NCI-H187 treated with DMSO at 0.1 percent for 48 hours (cell line): ENCODE results near the gene UBAP2L.

Experiments
- DNase-seq: peaks from one replicate; lab custom pipeline; 2025; lab: John Stamatoyannopoulos, UW

Gene UBAP2L, protein sequence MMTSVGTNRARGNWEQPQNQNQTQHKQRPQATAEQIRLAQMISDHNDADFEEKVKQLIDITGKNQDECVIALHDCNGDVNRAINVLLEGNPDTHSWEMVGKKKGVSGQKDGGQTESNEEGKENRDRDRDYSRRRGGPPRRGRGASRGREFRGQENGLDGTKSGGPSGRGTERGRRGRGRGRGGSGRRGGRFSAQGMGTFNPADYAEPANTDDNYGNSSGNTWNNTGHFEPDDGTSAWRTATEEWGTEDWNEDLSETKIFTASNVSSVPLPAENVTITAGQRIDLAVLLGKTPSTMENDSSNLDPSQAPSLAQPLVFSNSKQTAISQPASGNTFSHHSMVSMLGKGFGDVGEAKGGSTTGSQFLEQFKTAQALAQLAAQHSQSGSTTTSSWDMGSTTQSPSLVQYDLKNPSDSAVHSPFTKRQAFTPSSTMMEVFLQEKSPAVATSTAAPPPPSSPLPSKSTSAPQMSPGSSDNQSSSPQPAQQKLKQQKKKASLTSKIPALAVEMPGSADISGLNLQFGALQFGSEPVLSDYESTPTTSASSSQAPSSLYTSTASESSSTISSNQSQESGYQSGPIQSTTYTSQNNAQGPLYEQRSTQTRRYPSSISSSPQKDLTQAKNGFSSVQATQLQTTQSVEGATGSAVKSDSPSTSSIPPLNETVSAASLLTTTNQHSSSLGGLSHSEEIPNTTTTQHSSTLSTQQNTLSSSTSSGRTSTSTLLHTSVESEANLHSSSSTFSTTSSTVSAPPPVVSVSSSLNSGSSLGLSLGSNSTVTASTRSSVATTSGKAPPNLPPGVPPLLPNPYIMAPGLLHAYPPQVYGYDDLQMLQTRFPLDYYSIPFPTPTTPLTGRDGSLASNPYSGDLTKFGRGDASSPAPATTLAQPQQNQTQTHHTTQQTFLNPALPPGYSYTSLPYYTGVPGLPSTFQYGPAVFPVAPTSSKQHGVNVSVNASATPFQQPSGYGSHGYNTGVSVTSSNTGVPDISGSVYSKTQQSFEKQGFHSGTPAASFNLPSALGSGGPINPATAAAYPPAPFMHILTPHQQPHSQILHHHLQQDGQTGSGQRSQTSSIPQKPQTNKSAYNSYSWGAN

GRCh38 chr1:154220071-154220969, at the start of gene UBAP2L:
TSS of gene UBAP2L (plus strand) at chr1:154220955. CDS start at chr1:154225124, 4,169 bp downstream.
- peak; percentile 100 for DNase-seq

DNA sequence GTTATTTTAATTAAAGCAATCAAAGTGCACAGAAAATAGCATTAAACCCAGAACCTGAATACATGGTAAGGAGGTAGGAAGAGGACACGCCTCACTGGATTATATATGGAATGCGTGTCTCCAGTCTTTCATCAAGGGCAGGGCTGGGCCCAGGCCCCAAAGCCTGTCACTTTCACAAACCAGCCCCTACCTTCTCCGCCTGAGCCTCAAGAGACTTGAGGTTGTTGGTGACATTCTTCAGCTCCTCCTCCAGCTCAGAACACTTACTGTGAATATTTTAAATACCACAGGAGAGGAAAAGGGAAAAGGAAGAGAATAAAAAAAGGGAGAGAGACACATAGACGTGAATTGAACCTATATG, 49.6 kb upstream of the UBAP2L start:
- no peak for DNase-seq

DNA sequence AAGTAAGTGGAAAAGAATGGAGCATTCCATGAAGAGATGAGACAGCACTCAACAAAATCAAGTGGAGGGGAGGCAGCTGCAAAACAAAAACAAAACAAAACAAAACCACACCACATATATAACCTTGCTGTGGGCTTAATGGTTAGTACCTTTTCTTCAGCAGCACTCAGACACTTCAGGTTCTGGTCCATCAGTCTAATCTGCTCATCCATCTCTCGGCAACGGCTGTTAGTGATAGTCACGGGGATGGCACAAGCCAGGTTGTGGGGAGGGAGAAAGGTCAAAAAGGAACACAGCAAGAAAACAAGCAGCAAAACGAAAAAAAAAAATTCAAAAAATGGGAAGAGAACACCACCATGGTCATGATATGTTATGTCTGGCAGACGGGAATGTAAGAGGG, 48.9 kb upstream of the UBAP2L start:
- no peak for DNase-seq

GRCh38 chr1:154174654-154175053, 46.1 kb upstream of the UBAP2L start:
- DNase-seq = no peak

DNA sequence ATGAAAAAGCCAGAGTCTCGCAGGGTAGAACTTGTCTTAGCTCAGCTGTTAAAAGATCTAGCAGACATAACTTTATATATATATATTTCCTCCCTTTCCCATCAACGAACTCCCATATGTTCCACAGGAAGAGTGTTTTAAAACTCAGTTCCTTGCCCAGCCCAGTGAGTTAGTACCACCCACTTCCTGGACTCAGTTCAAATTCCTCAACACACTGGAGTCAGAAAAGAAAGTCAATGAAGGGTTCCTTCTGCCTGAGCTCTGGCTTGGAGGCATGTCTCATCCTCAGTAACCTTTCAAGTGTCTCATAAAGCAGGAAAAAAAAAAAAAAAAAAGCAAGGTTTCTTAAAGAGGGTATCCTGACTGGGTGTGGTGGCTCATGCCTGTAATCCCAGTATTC, 44.4 kb upstream of the UBAP2L start:
- no peak for DNase-seq

- no peak for DNase-seq
Measured at GRCh38 chr1:154178013-154178412, 42.7 kb upstream of the UBAP2L start.

- no peak for DNase-seq
Measured at GRCh38 chr1:154178911-154179811, 41.6 kb upstream of the UBAP2L start.

DNA sequence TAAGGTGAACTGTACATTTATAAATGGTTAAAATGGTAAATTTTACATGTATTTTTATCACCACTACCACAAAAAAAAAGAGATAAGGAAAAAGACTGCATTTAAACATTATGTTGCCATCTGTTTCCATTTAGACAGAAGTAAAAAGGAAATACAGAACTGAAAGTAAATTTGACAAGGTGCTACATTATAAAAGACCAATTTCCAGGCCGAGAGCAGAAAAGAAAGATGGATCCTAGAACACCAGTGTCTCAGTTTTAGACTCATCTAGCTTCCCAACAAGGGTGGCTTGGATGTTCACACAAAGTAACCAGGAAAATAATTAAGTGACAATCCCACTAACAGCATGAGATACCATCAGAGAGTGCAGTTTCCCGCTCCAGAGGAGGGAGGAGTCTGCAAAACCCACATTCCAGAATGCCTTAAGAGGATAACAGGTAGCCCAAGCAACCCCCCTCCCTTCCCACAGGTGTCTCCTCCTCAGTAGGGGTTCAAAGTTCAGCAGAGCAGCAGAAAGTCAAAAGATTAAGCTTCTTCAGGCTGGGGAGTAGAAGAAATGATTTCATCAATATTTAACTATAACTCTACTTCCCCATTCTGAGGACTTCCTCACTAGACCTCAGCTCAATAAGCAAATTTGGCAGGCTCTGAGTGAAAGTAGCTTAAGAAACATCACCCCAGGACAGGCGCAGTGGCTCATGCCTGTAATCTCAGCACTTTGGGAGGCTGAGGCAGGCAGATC, 40.6 kb upstream of the UBAP2L start:
- no peak for DNase-seq

GRCh38 chr1:154181944-154182343, 38.8 kb upstream of the UBAP2L start:
- DNase-seq = no peak

DNA sequence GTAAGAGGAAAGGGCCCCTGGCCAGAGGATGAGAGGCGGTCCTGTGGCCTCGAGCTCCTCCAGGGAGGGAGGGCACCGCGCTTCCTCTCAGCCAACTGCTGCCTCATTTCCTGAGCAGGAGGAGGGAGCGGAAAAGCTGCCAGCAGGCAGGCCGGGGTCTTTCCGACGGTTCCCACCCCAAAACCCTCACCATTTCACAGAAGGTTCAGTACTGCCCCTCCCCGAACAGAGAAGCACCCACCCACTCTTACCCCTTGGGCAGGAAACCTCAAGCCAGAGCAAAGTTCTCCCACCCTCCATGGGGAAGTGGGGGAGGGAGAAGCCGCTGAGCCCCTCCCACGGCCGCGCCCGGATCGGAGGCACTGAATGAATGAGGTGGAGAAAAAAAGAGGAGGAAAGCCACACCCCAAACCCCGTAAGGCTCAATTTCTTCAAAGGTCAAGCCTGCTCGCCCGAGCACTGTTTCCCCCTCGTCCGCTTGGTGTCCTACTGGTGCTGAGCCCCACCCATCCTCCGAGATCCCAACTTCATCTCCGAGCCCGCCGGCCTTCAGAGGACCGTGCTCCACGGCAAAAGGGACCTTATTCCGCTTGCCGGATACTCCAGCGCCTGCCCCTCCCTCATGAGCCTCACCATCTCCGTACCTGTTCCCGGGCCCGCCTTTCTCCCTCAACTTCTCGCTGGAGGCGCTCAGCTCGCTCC, 38.3 kb upstream of the UBAP2L start:
- DNase-seq = no peak

GRCh38 chr1:154183046-154183915, 37.5 kb upstream of the UBAP2L start:
- peak; percentile 99 for DNase-seq

- no peak for DNase-seq
Measured at GRCh38 chr1:154186177-154186576, 34.6 kb upstream of the UBAP2L start.

DNA sequence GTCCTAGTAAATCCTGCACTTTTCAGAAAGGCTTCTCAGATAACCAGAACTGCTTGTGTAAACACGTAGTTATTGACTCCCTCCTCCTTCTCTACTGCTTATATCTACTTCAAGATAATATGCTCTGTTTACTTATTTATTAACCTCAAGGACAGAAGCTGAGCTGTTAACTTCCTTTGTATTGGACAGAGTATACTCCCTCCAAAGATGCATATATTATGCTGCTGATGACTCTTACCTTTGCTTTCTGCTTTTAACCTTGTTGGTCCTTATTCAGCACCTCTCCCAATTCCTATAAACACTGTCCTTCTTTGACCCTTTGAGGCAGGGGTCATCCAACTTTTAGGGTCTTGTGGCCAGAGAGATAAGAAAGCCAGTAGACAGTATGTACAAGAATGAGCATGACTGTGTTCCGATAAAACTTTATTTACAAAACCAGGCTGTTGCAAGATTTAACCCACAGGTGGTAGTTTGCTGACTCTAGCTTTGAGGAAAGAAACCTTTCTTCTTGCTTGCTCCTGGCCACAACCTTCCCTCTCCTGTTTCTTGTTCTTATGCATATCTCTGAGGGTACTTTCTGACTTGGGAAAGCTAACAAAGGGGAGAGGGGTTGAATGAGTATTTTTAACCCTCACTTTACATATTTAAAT, 33.8 kb upstream of the UBAP2L start:
- DNase-seq = no peak

- DNase-seq = no peak
Measured at GRCh38 chr1:154190550-154190949, 30.2 kb upstream of the UBAP2L start.

GRCh38 chr1:154191990-154192461, 28.7 kb upstream of the UBAP2L start, which contains the start of gene TPM3:
TSS of gene TPM3 (minus strand) at chr1:154192100. CDS start at chr1:154192018, 82 bp downstream.
- no peak for DNase-seq

GRCh38 chr1:154192476-154192875, 28.3 kb upstream of the UBAP2L start:
- DNase-seq = no peak

- no peak for DNase-seq
Measured at GRCh38 chr1:154193821-154194220, 26.9 kb upstream of the UBAP2L start.
